Colonic mucosa (tissue), 4 donors: ENCODE results near the gene TERB1. TPM values are rescaled to one million over a fixed set of nuclear protein-coding genes. Genes with fewer than 3 reads are reported as not detected.

Experiments
- DNase-seq: peaks from one replicate; pipeline ENCODE4 v3.0.0-alpha.2; 2020
- H3K27ac ChIP-seq: fragments of 200-600 bp; one replicate; pipeline ENCODE4 v1.8.0; 2021
- H3K27me3 ChIP-seq: fragments of 200-600 bp; one replicate; pipeline ENCODE4 v1.8.0; 2021
- H3K36me3 ChIP-seq: fragments of 200-600 bp; one replicate; pipeline ENCODE4 v1.8.0; 2021
- H3K4me1 ChIP-seq: fragments of 200-600 bp; one replicate; pipeline ENCODE4 v1.8.0; 2021; ENCODE audit warnings: mild to moderate bottlenecking
- H3K4me3 ChIP-seq: fragments of 200-600 bp; one replicate; pipeline ENCODE4 v1.8.0; 2021
- H3K9ac ChIP-seq, 2 donors: one replicate each; pipeline ENCODE4 v1.7.0; 2013; ENCODE audit warnings: control low read depth in 2 of 2, low read depth in 2 of 2, low read length in 2 of 2
- H3K9me3 ChIP-seq: fragments of 200-600 bp; one replicate; pipeline ENCODE4 v1.8.0; 2021
- intact Hi-C: fragments of 100-400 bp; cut with DNase I; formaldehyde crosslinking; loops from one replicate; pipeline ENCODE4 v1.14.1; 2022
- total RNA-seq, 2 donors: library from RNA; stranded (reverse); fragmentation: NEBNext Ultra II Directional in 1 of 2; extraction: Animal tissue kit (Norgen Biotek cat#: 25700) in 1 of 2; gene quantifications; one replicate each; pipeline ENCODE4 v1.2.1, GENCODE V29; 2021
- TF ChIP-seq, protein P1 (sequence below): fragments of 200-600 bp; IDR thresholded peaks from one replicate; pipeline ENCODE4 v1.8.0; 2022; ENCODE audit warnings: antibody characterized with exemption, mild to moderate bottlenecking
- donor health status: healthy.
- donor health status: DM: no; HTN: no; CAD: no.
- donor health status: DM: no; HTN: no; CAD: no.

The TERB1 gene
- under 1 TPM in 1 of 2 donors, not detected in 1; 0.22 TPM for total RNA-seq

DNA sequence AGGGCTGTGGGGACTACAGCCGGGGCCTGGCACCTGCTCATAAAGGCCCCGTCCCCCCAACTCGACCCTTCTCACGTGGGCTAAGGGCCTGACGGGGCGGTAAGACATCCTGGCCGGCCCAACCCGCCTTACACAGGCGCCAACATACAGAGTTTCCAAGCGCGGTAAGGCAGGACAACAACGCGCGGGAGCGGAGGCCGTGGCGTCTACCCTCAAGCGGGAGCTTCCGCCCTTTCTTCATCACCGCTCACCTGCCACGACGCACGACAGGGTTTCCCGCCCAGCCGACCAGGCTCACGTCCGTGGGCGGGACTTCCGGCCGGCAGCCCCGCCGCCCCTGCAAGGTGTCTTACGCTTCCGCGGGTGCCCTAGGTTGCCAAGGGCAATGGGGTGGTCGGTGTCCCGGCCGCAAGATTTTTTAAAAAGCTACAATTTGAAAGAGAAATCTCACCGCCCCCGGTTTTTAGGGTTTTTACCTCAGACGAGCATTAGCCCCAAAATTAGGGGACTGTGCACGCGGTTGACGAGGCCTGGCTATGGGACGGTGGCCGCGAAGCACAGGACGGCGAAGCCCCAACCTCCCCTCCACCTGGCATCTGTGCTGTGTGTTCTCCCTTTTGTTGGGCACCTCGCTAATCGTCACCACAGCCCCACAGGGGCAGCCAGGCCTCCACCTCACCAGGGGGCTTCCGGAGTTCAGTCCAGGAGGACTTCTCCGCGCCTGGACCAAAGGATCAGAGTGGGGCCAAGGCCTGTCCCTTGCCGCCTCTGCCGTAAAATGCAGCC, at the start of gene TERB1:
TSS of gene TERB1 (minus strand) at position 265 of the 786 bp plus-strand sequence. CDS start 4,786 bp downstream, outside the sequence.
- H3K9ac ChIP-seq = no peak within 1 kb of the TSS
- H3K27ac ChIP-seq = no peak within 1 kb of the TSS
- H3K9me3 ChIP-seq = no peaks in the 10 kb centered on the region
- H3K4me3 ChIP-seq = no peak within 1 kb of the TSS
- TF ChIP-seq, protein P1, sequence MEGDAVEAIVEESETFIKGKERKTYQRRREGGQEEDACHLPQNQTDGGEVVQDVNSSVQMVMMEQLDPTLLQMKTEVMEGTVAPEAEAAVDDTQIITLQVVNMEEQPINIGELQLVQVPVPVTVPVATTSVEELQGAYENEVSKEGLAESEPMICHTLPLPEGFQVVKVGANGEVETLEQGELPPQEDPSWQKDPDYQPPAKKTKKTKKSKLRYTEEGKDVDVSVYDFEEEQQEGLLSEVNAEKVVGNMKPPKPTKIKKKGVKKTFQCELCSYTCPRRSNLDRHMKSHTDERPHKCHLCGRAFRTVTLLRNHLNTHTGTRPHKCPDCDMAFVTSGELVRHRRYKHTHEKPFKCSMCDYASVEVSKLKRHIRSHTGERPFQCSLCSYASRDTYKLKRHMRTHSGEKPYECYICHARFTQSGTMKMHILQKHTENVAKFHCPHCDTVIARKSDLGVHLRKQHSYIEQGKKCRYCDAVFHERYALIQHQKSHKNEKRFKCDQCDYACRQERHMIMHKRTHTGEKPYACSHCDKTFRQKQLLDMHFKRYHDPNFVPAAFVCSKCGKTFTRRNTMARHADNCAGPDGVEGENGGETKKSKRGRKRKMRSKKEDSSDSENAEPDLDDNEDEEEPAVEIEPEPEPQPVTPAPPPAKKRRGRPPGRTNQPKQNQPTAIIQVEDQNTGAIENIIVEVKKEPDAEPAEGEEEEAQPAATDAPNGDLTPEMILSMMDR = no peak
- DNase-seq = no peak
- peaks cover 6% of the 10 kb centered on the region for H3K36me3 ChIP-seq
- intact Hi-C loops = no loop called here
- no peaks in the 10 kb centered on the region for H3K4me1 ChIP-seq
- H3K27me3 ChIP-seq = no peaks in the 10 kb centered on the region

DNA sequence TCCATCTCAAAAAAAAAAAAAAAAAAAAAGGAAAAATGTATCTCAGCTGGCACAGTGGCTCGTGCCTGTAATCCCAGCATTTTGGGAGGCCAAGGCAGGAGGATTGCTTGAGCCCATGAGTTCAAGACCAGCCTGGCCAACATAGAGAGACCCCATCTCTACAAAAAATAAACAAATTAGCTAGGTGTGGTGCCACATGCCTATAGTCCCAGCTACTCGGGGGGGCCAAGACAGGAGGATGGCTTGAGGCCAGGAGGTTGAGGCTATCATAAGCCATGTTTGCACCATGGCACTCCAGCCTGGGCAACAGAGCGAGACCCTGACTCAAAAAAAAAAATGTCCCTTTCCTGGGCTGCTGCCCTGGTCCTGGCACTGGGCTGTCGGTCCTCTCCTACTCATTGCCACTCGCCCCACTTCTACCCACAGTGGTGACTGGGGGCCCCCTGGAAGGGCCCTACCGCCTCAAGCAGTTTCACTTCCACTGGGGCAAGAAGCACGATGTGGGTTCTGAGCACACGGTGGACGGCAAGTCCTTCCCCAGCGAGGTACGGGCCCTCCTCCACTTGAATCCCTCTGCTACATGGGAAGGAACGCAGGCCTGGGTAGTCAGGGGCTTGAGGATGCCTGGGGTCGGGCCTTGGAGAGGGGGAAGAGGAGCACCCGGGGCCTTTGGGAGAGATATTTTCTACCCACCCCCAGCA, 48.9 kb upstream of the TERB1 start:
- Histone ChIP-seq H3K27me3 (peaks cover 6% of the 10 kb centered on the region), H3K27ac (no peak overlapping the region), H3K9me3 (no peaks in the 10 kb centered on the region), H3K4me1 (no peaks in the 10 kb centered on the region), H3K9ac (no peak overlapping the region), H3K4me3 (no peak overlapping the region), H3K36me3 (no peaks in the 10 kb centered on the region)
- TF ChIP-seq, protein P1 = no peak
- no peak for DNase-seq
- intact Hi-C loops = loop anchor here (10.0 kb wide), 1 partner anchor 445 kb away; no protein-coding TSS in a partner anchor

GRCh38 chr16:66849549-66849948, 48.2 kb upstream of the TERB1 start:
- no peaks in the 10 kb centered on the region for H3K4me1 ChIP-seq
- DNase-seq = no peak
- H3K27ac ChIP-seq = no peak overlapping the region
- H3K27me3 ChIP-seq = peaks cover 13% of the 10 kb centered on the region
- no peak overlapping the region for H3K9ac ChIP-seq
- intact Hi-C loops = loop anchor here (10.0 kb wide), 1 partner anchor 65 kb away; no protein-coding TSS in a partner anchor
- no peaks in the 10 kb centered on the region for H3K36me3 ChIP-seq
- H3K4me3 ChIP-seq = no peak overlapping the region
- no peaks in the 10 kb centered on the region for H3K9me3 ChIP-seq
- TF ChIP-seq, protein P1 = no peak

DNA sequence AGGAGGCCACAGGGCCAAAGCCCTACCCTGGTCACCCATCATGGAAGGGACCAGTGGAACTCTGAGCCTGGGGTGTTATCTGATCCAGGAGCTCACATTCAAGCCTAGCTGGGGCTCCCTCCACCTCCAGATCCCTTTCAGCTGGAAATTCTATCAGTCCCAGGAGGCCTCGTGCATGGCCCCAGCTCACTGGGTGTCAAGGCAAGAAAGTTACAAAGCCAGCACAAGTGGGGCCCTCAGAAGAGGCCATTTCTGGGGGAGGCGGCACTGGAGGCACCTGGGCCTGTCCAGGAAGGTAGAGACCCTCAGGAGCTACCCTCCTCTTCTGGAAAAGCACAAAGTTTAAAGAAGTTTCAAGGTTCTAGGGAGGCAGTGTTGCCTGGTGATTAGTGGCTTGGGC, 47.6 kb upstream of the TERB1 start:
- Histone ChIP-seq H3K4me3 (no peak overlapping the region), H3K27me3 (peaks cover 18% of the 10 kb centered on the region), H3K4me1 (no peaks in the 10 kb centered on the region), H3K36me3 (no peaks in the 10 kb centered on the region), H3K9me3 (no peaks in the 10 kb centered on the region), H3K27ac (no peak overlapping the region), H3K9ac (no peak overlapping the region)
- no peak for DNase-seq
- intact Hi-C loops = loop anchor here (10.0 kb wide), 1 partner anchor 64 kb away; no protein-coding TSS in a partner anchor
- TF ChIP-seq, protein P1 = no peak

DNA sequence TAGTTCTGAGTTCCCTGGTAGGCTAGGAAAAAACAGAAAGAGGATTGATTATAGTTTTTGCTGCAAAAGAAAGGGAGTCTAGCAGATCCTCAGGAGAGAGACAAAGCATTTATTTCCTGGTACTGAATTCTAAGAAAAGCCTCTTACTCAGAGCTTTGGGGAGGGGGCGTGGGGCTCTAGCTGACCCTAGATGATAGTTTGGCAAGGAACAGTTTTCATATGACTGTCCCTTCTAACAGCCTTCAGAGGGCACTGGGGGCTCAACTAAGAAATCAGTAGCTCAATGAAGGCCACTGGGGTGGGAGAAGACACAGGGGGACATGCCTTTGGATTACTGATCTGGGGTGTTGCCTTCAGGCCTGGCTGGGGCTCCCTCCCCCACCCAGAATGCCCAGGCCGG, 46.8 kb upstream of the TERB1 start:
- TF ChIP-seq, protein P1 = no peak
- no peak overlapping the region for H3K9ac ChIP-seq
- H3K9me3 ChIP-seq = no peaks in the 10 kb centered on the region
- no peaks in the 10 kb centered on the region for H3K36me3 ChIP-seq
- H3K27me3 ChIP-seq = peaks cover 20% of the 10 kb centered on the region
- intact Hi-C loops = loop anchor here (10.0 kb wide), 1 partner anchor 63 kb away; no protein-coding TSS in a partner anchor
- no peak overlapping the region for H3K27ac ChIP-seq
- no peak for DNase-seq
- no peak overlapping the region for H3K4me3 ChIP-seq
- no peaks in the 10 kb centered on the region for H3K4me1 ChIP-seq
